ENCODE measurements around the gene MRPL53.

GRCh38 chr2:74436848-74437695, 35.4 kb downstream of the MRPL53 start:
- no peak for TF ChIP-seq CTCF (IDR thresholded peaks at IDR 0.05)
- no peak for TF ChIP-seq POLR2A (IDR thresholded peaks at IDR 0.05)
